Heart right ventricle (tissue), 16 donors: ENCODE data around the gene VANGL1. TPM values are rescaled to one million over a fixed set of nuclear protein-coding genes. Genes with fewer than 3 reads are reported as not detected.

Source experiments
- ATAC-seq, 8 donors: fragments of 200-7000 bp; cut with Tn5 transposase; one replicate each; pipeline ENCODE4 v1.9.1; 2020; ENCODE audit warnings: mild to moderate bottlenecking in 8 of 8, moderate library complexity in 8 of 8, moderate number of reproducible peaks in 1 of 8
- DNase-seq, 2 donors: peaks; one replicate each; pipeline ENCODE4 v3.0.0-alpha.2; 2020
- H3K27ac ChIP-seq, 10 donors: fragments of 200-600 bp; sonication (generic) in 2 of 10; one replicate each; pipeline versions ENCODE4 v1.5.0 to v1.8.0; 2020 to 2022; ENCODE audit warnings: mild to moderate bottlenecking in 3 of 10
- H3K27me3 ChIP-seq, 7 donors: fragments of 200-600 bp; one replicate each; pipeline ENCODE4 v1.8.0; 2021 to 2022; ENCODE audit warnings: mild to moderate bottlenecking in 2 of 7
- H3K36me3 ChIP-seq, 9 donors: fragments of 200-600 bp; sonication (generic) in 1 of 9; one replicate each; pipeline versions ENCODE4 v1.5.0 to v1.8.0; 2020 to 2022; ENCODE audit warnings: mild to moderate bottlenecking in 2 of 9
- H3K4me1 ChIP-seq, 9 donors: fragments of 200-600 bp; sonication (generic) in 1 of 9; one replicate each; pipeline versions ENCODE4 v1.5.0 to v1.8.0; 2020 to 2022; ENCODE audit warnings: mild to moderate bottlenecking in 4 of 9
- H3K4me3 ChIP-seq, 10 donors: fragments of 200-600 bp; sonication (generic) in 2 of 10; one replicate each; pipeline versions ENCODE4 v1.5.0 to v1.8.0; 2020 to 2022; ENCODE audit warnings: mild to moderate bottlenecking in 7 of 10, moderate library complexity in 2 of 10
- H3K9me3 ChIP-seq, 11 donors: fragments of 200-600 bp in 10 of 11; sonication (generic) in 2 of 11; one replicate each; pipeline versions ENCODE4 v1.5.0 to v1.8.0; 2013 to 2022; ENCODE audit warnings: mild to moderate bottlenecking in 2 of 11, control low read depth in 1 of 11, moderate library complexity in 1 of 11
- CTCF ChIP-seq, 9 donors: fragments of 200-600 bp; sonication (generic) in 2 of 9; IDR thresholded peaks; one replicate each; pipeline versions ENCODE4 v1.5.0 to v1.8.0; 2021 to 2022; ENCODE audit warnings: antibody characterized with exemption in 9 of 9, mild to moderate bottlenecking in 5 of 9, moderate library complexity in 1 of 9
- WGBS, 2 donors: extraction: QIAGEN DNeasy Blood & Tissue Kit; methylation state at CpG; one replicate each; pipeline ENCODE4 v1.1.7; 2013; ENCODE audit warnings: inconsistent platforms in 1 of 2; 5-methylcytosine and 5-hydroxymethylcytosine counted together
- intact Hi-C, 10 donors: fragments of 100-400 bp; cut with DNase I; formaldehyde crosslinking; loops; one replicate each; pipeline versions ENCODE4 v1.11.1 to v1.14.2; 2022
- polyA plus RNA-seq, 2 donors: library from polyadenylated mRNA; stranded (reverse); fragments of 200-250 nt; gene quantifications; one replicate each; pipeline ENCODE4 v1.2.3, GENCODE V29; 2013
- total RNA-seq, 10 donors: library from RNA; stranded (reverse); fragmentation: NEBNext Ultra II Directional in 3 of 10; extraction: Animal tissue kit (Norgen Biotek cat#: 25700) in 3 of 10; gene quantifications; one replicate each; pipeline versions ENCODE4 v1.2.1 to v1.2.4, GENCODE V29; 2021 to 2023
- donor health status: Arrhythmogenic right ventricular cardiomyopathy.
- donor health status: ischemic (EF 13 %, LVEDD 7.1; RV severe dilation, severe dysfunction).
- donor health status: healthy with polysubstance abuse.
- donor health status: DM: no; HTN: yes; CAD: no.
- donor health status: DM: no; HTN: no; CAD: no.
- donor health status: ischemic (EF 25% LVEDD 6.9; RV normal size, moderate dysfunction).
- donor health status: ischemic (EF 25% LVEDD 5.7; RV mildly dilated, moderate dysfunction).
- donor health status: healthy.
- donor health status: DM: yes; HTN: yes; CAD: no.
- donor health status: Ischemic cardiomyopathy.
- donor health status: ischemic (EF 35%, LVEDD 5.7; RV mildly dilated, moderate dysfunction).
- donor health status: nonischemic (EF 11% LVEDD 7.7; RV severe dilation, severe dysfunction).
- donor health status: DM: yes; HTN: yes; CAD: no.
- donor health status: PGD.
- donor health status: ischemic (EF 29% LVEDD 5.4; RV normal size, mild dysfunction).
- donor health status: nonischemic (EF 23%, LVEDD 6.1; RV moderate dilation, normal function).

Gene VANGL1
- total and polyA plus RNA-seq, 12 donors: 1.7 to 9.8 (median 6.9) TPM

GRCh38 chr1:115746021-115746690 lies 104.4 kb downstream of the VANGL1 start:
- no peak for TF ChIP-seq CTCF (IDR thresholded peaks at IDR 0.05)
- H3K27me3 ChIP-seq: no peaks in the 10 kb centered on the region
- peaks cover 6 to 59% (median 29%) of the 10 kb centered on the region in 9 donors for H3K4me1 ChIP-seq
- no peak for DNase-seq
- peaks cover 0 to 27% (median 0%) of the 10 kb centered on the region in 9 donors for H3K36me3 ChIP-seq
- intact Hi-C loops: no loop called here
- no peak for ATAC-seq
- no peak overlapping the region for H3K4me3 ChIP-seq
- no peaks in the 10 kb centered on the region for H3K9me3 ChIP-seq
- WGBS, 2 donors: 87 to 90% methylated on average over 5 of the region's 5 CpGs
- no peak overlapping the region for H3K27ac ChIP-seq

Other genes with a start within 250 kb of the VANGL1 start
- gene CASQ2, start 126.7 kb downstream of the VANGL1 start, total RNA-seq: 1,000 to 10,000 TPM in 8 of 10 donors, 100 to 1,000 TPM in 2; 863 to 1,698 (median 1,199) TPM
- gene CASQ2, start 126.7 kb downstream of the VANGL1 start, polyA plus RNA-seq: 100 to 1,000 TPM; 443 to 484 TPM
- not detected for gene NHLH2, start 199.2 kb downstream of the VANGL1 start, total RNA-seq
- gene NHLH2, start 199.2 kb downstream of the VANGL1 start, polyA plus RNA-seq: not detected